Upper lobe of left lung (tissue), 6 donors: ENCODE measurements around the gene RRP1B. TPM values are rescaled to one million over a fixed set of nuclear protein-coding genes. Genes with fewer than 3 reads are reported as not detected.
A peak's percentile ranks its signal among the peaks of the same experiment; 100 is the strongest.

Experiments used
- ATAC-seq, 2 donors: fragments of 200-7000 bp; cut with Tn5 transposase; one replicate each; pipeline ENCODE4 v1.9.1; 2022; ENCODE audit warnings: mild to moderate bottlenecking in 2 of 2, moderate library complexity in 2 of 2; ENCODE audit not compliant: low FRiP score in 2 of 2
- DNase-seq, 2 donors: peaks; one replicate each; pipeline ENCODE4 v3.0.0-alpha.2; 2019 to 2020
- H3K27ac ChIP-seq, 4 donors: fragments of 200-600 bp; sonication (generic); one replicate each; pipeline ENCODE4 v1.5.1; 2016 to 2019
- H3K27me3 ChIP-seq, 4 donors: fragments of 200-600 bp; sonication (generic); one replicate each; pipeline ENCODE4 v1.5.1; 2017 to 2019
- H3K36me3 ChIP-seq, 4 donors: fragments of 200-600 bp; sonication (generic); one replicate each; pipeline ENCODE4 v1.5.1; 2016 to 2019
- H3K4me1 ChIP-seq, 4 donors: fragments of 200-600 bp; sonication (generic); one replicate each; pipeline ENCODE4 v1.5.1; 2018 to 2019
- H3K4me3 ChIP-seq, 4 donors: fragments of 200-600 bp; sonication (generic); one replicate each; pipeline ENCODE4 v1.5.1; 2017 to 2019; ENCODE audit warnings: mild to moderate bottlenecking in 2 of 4, moderate library complexity in 1 of 4
- H3K9me3 ChIP-seq, 4 donors: fragments of 200-600 bp; sonication (generic); one replicate each; pipeline ENCODE4 v1.5.1; 2018 to 2019
- EP300 ChIP-seq, 4 donors: sonication (generic); formaldehyde crosslinking; IDR thresholded peaks; one replicate each; pipeline ENCODE4 v1.5.1; 2017; ENCODE audit warnings: antibody characterized with exemption in 4 of 4, control low read depth in 2 of 4
- POLR2A ChIP-seq, 4 donors: fragments of 450-650 bp; IDR thresholded peaks; one replicate each; pipeline ENCODE4 v1.5.1; 2016 to 2017; ENCODE audit warnings: antibody characterized with exemption in 4 of 4, mild to moderate bottlenecking in 2 of 4
- POLR2AphosphoS5 ChIP-seq, 2 donors: sonication (generic); formaldehyde crosslinking; IDR thresholded peaks; one replicate each; pipeline ENCODE4 v1.5.1; 2017; ENCODE audit warnings: antibody characterized with exemption in 2 of 2
- WGBS, 2 donors: methylation state at CpG; one replicate each; pipeline ENCODE4 v1.1.5; 2017 to 2018; 5-methylcytosine and 5-hydroxymethylcytosine counted together
- total RNA-seq, 6 donors: library from RNA; depleted of rRNA in 4 of 6; stranded (reverse); fragments of >200 nt in 4 of 6; gene quantifications; one replicate each; pipeline versions ENCODE4 v1.1.0 to v1.2.1, GENCODE V29; 2016 to 2021
- TF ChIP-seq, protein P1 (sequence below), 6 experiments: fragments of 450-650 bp in 4 of 6; fragments of 200-600 bp in 2 of 6; sonication (generic) in 2 of 6; IDR thresholded peaks; one replicate each; pipeline ENCODE4 v1.5.1; 2016 to 2019; ENCODE audit warnings: antibody characterized with exemption in 6 of 6
- donor health status: DM: no; HTN: no; CAD: no; lungs with moderate emphysema.
- donor health status: DM: no; HTN: yes; CAD: no; lungs with severe emphysema.

Gene RRP1B
- total RNA-seq, 6 donors from 2014 or later, result 11.5 to 22.8 (median 19.7) TPM

DNA sequence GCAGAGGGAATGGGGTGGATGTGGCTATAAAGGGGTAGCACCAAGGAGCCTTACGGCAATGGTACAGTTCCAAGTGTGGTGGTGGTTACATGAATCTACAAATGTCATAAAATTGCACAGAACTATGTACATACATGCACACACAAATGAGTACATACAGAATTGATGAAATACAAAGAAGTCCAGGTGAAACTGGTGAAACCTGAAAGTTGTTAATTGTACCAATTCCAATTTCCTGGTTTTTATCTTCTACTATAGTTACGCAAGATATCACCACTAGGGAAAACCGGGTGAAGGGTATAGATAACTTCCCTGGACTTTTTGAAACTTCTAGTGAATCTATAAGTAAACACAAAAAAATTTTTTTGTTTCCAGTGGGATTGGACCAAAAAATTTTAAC is 19.0 kb upstream of the RRP1B start:
- TF ChIP-seq POLR2AphosphoS5 (IDR thresholded peaks at IDR 0.05) (no peak), EP300 (IDR thresholded peaks at IDR 0.05) (no peak), POLR2A (IDR thresholded peaks at IDR 0.05) (no peak)
- TF ChIP-seq, protein P1, sequence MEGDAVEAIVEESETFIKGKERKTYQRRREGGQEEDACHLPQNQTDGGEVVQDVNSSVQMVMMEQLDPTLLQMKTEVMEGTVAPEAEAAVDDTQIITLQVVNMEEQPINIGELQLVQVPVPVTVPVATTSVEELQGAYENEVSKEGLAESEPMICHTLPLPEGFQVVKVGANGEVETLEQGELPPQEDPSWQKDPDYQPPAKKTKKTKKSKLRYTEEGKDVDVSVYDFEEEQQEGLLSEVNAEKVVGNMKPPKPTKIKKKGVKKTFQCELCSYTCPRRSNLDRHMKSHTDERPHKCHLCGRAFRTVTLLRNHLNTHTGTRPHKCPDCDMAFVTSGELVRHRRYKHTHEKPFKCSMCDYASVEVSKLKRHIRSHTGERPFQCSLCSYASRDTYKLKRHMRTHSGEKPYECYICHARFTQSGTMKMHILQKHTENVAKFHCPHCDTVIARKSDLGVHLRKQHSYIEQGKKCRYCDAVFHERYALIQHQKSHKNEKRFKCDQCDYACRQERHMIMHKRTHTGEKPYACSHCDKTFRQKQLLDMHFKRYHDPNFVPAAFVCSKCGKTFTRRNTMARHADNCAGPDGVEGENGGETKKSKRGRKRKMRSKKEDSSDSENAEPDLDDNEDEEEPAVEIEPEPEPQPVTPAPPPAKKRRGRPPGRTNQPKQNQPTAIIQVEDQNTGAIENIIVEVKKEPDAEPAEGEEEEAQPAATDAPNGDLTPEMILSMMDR (IDR thresholded peaks at IDR 0.05), result no peak
- WGBS, 2 donors, result 56 to 72% methylated on average over 3 of the region's 3 CpGs

DNA sequence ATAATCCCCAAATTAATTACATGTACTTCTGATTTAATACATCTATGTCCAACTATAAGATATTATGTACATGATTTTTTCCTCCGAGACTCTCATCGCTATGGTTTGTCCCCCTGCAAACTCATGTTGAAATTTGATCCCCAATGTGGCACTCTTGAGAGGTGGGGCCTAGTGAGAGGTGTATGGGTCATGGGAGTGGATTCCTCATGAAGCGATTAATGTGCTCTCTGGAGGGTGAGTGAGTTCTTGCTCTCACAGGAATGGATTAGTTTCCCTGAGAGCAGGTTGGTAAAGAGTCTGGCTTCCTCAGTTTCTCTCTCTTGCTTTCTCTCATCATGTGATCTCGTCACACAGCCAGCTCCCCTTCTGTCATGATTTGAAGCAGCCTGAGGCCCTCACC is 16.2 kb upstream of the RRP1B start:
- Histone ChIP-seq H3K9me3 (no peaks in the 10 kb centered on the region), H3K4me3 (no peak overlapping the region), H3K4me1 (peaks cover 14 to 21% (median 18%) of the 10 kb centered on the region in 4 donors), H3K27me3 (no peaks in the 10 kb centered on the region), H3K36me3 (no peaks in the 10 kb centered on the region), H3K27ac (no peak overlapping the region)
- TF ChIP-seq, protein P1 (IDR thresholded peaks at IDR 0.05), result no peak
- TF ChIP-seq EP300 (IDR thresholded peaks at IDR 0.05) (no peak), POLR2AphosphoS5 (IDR thresholded peaks at IDR 0.05) (no peak)
- DNase-seq, result no peak
- ATAC-seq, result no peak
- WGBS, 2 donors, result 91 to 95% methylated on average over 4 of the region's 4 CpGs

More for the DNA sequence above, 19.0 kb upstream of the RRP1B start:
- no peaks in the 10 kb centered on the region for H3K27me3 ChIP-seq
- no peak for ATAC-seq
- H3K9me3 ChIP-seq, result no peaks in the 10 kb centered on the region
- DNase-seq, result no peak
- H3K4me1 ChIP-seq, result peaks cover 2 to 10% (median 6%) of the 10 kb centered on the region in 4 donors
- H3K4me3 ChIP-seq, result no peak overlapping the region
- H3K36me3 ChIP-seq, result no peaks in the 10 kb centered on the region
- H3K27ac ChIP-seq, result no peak overlapping the region

DNA sequence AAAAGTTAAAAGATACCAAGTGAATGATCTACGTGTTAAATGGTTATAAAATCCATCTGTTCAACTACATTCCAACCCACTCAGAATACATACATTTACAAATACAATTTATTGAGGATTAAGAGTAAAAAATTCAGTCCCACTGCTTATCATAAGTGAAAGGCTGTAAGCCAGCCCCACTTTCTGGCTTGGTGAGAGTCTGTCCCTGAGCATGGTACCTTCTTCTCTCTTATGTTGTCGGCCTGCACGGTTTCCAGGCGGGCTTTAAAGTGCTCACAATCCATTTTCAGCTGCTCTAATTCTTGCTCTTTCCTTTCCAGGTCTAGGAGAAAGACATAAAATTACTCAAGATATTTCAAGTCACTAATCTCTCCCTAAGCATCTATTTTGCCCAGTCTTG is 15.3 kb upstream of the RRP1B start:
- ATAC-seq, result no peak
- DNase-seq, result no peak
- H3K36me3 ChIP-seq, result no peaks in the 10 kb centered on the region
- TF ChIP-seq EP300 (IDR thresholded peaks at IDR 0.05) (no peak), POLR2AphosphoS5 (IDR thresholded peaks at IDR 0.05) (no peak), POLR2A (IDR thresholded peaks at IDR 0.05) (no peak)
- TF ChIP-seq, protein P1 (IDR thresholded peaks at IDR 0.05), result no peak
- H3K4me3 ChIP-seq, result no peak overlapping the region
- peaks cover 14 to 21% (median 18%) of the 10 kb centered on the region in 4 donors for H3K4me1 ChIP-seq
- 83 to 90% methylated on average over 4 of the region's 4 CpGs for WGBS, 2 donors
- no peaks in the 10 kb centered on the region for H3K27me3 ChIP-seq
- no peak overlapping the region for H3K27ac ChIP-seq
- no peaks in the 10 kb centered on the region for H3K9me3 ChIP-seq

DNA sequence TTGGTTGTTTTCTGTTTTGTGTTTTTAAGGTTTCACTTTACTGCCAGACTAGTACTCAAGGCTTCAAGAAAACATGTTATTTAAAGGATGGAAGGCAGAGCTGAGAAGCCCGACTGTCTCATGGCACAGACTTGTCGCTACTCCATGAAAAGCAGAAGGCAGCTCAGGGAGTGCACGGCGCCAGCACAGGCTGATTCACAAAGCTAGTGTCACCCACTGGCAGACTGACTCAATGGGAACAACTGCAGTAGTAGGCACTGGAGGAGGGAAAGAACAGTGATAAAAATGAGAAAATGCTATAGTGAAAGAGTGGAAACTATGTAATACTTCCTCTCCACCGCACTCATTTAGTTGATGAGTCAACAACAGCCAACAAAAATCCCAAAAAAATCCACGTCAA is 14.8 kb upstream of the RRP1B start:
- Histone ChIP-seq H3K36me3 (no peaks in the 10 kb centered on the region), H3K4me1 (peaks cover 14 to 21% (median 18%) of the 10 kb centered on the region in 4 donors), H3K27ac (no peak overlapping the region), H3K4me3 (no peak overlapping the region), H3K27me3 (no peaks in the 10 kb centered on the region), H3K9me3 (no peaks in the 10 kb centered on the region)
- DNase-seq (no peak), ATAC-seq (peak in 1 of 2 donors; percentile 11)
- WGBS, 2 donors, result 82 to 83% methylated on average over 6 of the region's 6 CpGs
- TF ChIP-seq POLR2A (IDR thresholded peaks at IDR 0.05), result no peak
- TF ChIP-seq, protein P1 (IDR thresholded peaks at IDR 0.05), result no peak
- TF ChIP-seq POLR2AphosphoS5 (IDR thresholded peaks at IDR 0.05), result no peak

DNA sequence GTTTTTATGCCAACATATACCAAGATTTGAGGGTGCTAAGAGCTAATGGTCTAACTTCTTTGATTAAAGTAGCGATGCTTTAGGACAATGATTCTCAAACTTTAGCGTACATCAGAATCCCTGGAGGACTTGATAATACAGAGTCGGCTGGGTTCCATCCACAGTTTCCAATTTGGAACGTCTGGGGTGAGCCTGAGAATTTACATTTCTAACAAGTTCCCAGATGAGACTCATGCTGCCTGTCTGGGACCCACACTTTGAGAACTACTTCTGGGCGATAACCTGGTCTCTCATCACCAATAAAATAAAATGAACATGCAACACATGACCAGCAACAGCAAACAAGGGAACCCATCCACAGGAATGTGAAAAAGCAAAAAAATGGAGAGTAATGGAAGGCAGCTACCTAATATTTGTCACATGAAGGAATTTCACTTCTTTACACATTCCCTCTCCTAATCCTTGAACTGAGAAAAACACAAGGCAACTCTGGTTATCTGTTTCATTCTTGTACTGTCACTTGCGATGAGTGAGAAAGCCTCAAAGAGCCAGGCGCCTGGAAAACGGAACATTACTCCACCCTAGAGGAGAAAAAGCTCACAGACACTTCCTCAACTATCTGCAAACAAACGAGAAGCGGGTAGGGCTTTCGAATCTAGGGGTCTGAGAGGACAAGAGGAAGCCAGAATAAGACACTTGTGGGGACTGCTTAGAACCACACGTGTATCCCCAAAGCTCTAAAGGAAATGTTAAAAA is 14.0 kb upstream of the RRP1B start:
- DNase-seq, result peak in 1 of 2 donors; percentile 67
- WGBS, 2 donors, result 35% methylated on average over 12 of the region's 12 CpGs
- Histone ChIP-seq H3K36me3 (no peaks in the 10 kb centered on the region), H3K4me1 (peaks cover 14 to 16% (median 15%) of the 10 kb centered on the region in 4 donors), H3K4me3 (no peak overlapping the region), H3K27me3 (no peaks in the 10 kb centered on the region), H3K9me3 (no peaks in the 10 kb centered on the region), H3K27ac (peak overlapping the region in 3 of 4 donors; percentile 28 to 69 (median 69))
- ATAC-seq, result peak; percentile 81 to 92
- TF ChIP-seq, protein P1 (IDR thresholded peaks at IDR 0.05), result peak in 5 of 6 experiments; percentile 41 to 68 (median 53)
- no peak for TF ChIP-seq POLR2A (IDR thresholded peaks at IDR 0.05)
- TF ChIP-seq EP300 (IDR thresholded peaks at IDR 0.05), result no peak
- TF ChIP-seq POLR2AphosphoS5 (IDR thresholded peaks at IDR 0.05), result no peak
